ENCODE results near the gene SPIN1. TPM values are rescaled to one million over a fixed set of nuclear protein-coding genes. Genes with fewer than 3 reads are reported as not detected.

The SPIN1 gene
- total and polyA plus RNA-seq, 2 donors (not counting 3 experiments of a cell fraction or from before 2014, with no cell fraction given) = 38.1 to 56.8 TPM

DNA sequence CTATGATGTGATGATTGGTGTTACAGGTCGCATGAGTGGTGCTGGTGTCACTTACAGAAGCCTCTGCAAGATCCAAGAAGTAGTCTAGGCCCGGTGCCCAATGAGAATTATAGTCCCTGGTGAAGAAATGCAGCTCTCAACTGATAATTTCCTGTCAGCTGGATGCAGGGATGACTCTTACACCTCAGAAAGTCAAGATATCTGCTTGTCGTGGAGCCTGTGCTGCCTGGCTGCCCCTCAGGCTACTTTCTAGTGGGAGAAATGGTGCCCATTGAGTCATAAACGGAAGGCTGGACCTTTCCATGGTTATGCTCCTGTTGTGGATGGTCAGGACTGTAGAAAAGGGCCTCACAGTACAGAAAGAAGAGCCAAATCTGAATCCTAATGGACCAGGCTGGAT lies 99.9 kb downstream of the SPIN1 start:
- Histone ChIP-seq H3K4me1 (ENCODE audit: control insufficient read depth, extremely low read depth, insufficient read depth, low read length) (no peaks in the 10 kb centered on the region), H3K9me1 (replicated peaks; ENCODE audit: control insufficient read depth, extremely low read depth, insufficient read depth, low read length) (no peaks in the 10 kb centered on the region), H3K36me3 (ENCODE audit: control insufficient read depth in 2 of 2, extremely low read depth in 1 of 2, insufficient read depth in 2 of 2, low read length in 2 of 2) (no peaks in the 10 kb centered on the region), H3K9ac (replicated peaks; ENCODE audit: extremely low read depth, insufficient read depth, low read length) (no peak overlapping the region), H4K20me1 (replicated peaks; ENCODE audit: control insufficient read depth, extremely low read depth, insufficient read depth, low read length) (no peaks in the 10 kb centered on the region), H3K79me2 (ENCODE audit: control insufficient read depth, insufficient read depth, low read length) (no peaks in the 10 kb centered on the region), H3K4me3 (replicated peaks in 1 of 3; ENCODE audit: insufficient read depth in 1 of 3, low read depth in 1 of 3, low read length in 3 of 3) (no peak overlapping the region), H3K27me3 (ENCODE audit: control insufficient read depth in 2 of 2, insufficient read depth in 2 of 2, low read length in 2 of 2) (no peaks in the 10 kb centered on the region), H3K27ac (ENCODE audit: insufficient read depth, low read depth, low read length) (no peak overlapping the region), H3K4me2 (ENCODE audit: insufficient read depth, low read length) (no peak overlapping the region), H3K9me3 (replicated peaks; ENCODE audit: control insufficient read depth, insufficient read depth, low read length) (no peaks in the 10 kb centered on the region), H2AFZ (ENCODE audit: low read depth, low read length) (no peak overlapping the region)
- DNase-seq (ENCODE audit: low read depth, low spot score) = no peak
- dilution Hi-C loops (cut with MboI; ENCODE audit: extremely low pct_ligation_motif_present, low sequenced_read_pairs) (no loop called here), intact Hi-C loops (cut with micrococcal nuclease) (no loop called here)
- ChIA-PET POLR2A (no interaction called here), CTCF (no interaction called here)
- TF ChIP-seq GATA2 (IDR thresholded peaks at IDR 0.05; ENCODE audit: insufficient read depth, insufficient read length, low read depth, low read length) = no peak
- TF ChIP-seq POLR2A (IDR thresholded peaks at IDR 0.05; ENCODE audit: low read depth, low read length) = no peak
- no peak for TF ChIP-seq EZH2 (IDR thresholded peaks at IDR 0.05; ENCODE audit: borderline replicate concordance, low read depth, low read length, severe bottlenecking)
- no peak for TF ChIP-seq MYC (IDR thresholded peaks at IDR 0.05; ENCODE audit: low read depth, low read length)
- TF ChIP-seq JUN (IDR thresholded peaks at IDR 0.05; ENCODE audit: borderline replicate concordance, insufficient read depth, insufficient read length, low read depth) = no peak
- TF ChIP-seq POLR2AphosphoS5 (IDR thresholded peaks at IDR 0.05; ENCODE audit: insufficient read depth, low read depth, low read length) = no peak
- no peak for TF ChIP-seq FOS (IDR thresholded peaks at IDR 0.05; ENCODE audit: borderline replicate concordance, insufficient read depth, low read length)
- TF ChIP-seq, protein P1, sequence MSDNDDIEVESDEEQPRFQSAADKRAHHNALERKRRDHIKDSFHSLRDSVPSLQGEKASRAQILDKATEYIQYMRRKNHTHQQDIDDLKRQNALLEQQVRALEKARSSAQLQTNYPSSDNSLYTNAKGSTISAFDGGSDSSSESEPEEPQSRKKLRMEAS (IDR thresholded peaks at IDR 0.05; ENCODE audit: insufficient read depth, insufficient read length) = no peak
- TF ChIP-seq CTCF (IDR thresholded peaks at IDR 0.05; ENCODE audit: extremely low read depth in 1 of 2, insufficient read depth in 1 of 2, low read depth in 1 of 2, low read length in 2 of 2) = no peak
- no peak for FAIRE-seq
- no TSS peak for BruUV-seq (replicated peaks)
